HG03139 (cell line): ENCODE data around the gene TUBE1.

Experiments used
- ATAC-seq: cut with Tn5 transposase; IDR thresholded peaks from one replicate; pipeline ENCODE4 v1.9.1; 2021; ENCODE audit not compliant: unreplicated experiment

TUBE1 gene

GRCh38 chr6:112037783-112038216 lies 49.5 kb downstream of the TUBE1 start:
- ATAC-seq: no peak

GRCh38 chr6:112036088-112036637 lies 51.1 kb downstream of the TUBE1 start:
- no peak for ATAC-seq

- no peak for ATAC-seq
Observed at GRCh38 chr6:112034616-112034995, 52.7 kb downstream of the TUBE1 start.

GRCh38 chr6:112033791-112034615 lies 53.3 kb downstream of the TUBE1 start:
- no peak for ATAC-seq

GRCh38 chr6:112032728-112033127 lies 54.6 kb downstream of the TUBE1 start:
- ATAC-seq: no peak

GRCh38 chr6:112031960-112032359 lies 55.3 kb downstream of the TUBE1 start:
- ATAC-seq: no peak

- no peak for ATAC-seq
Observed at GRCh38 chr6:112030961-112031660, 56.2 kb downstream of the TUBE1 start.

GRCh38 chr6:112030206-112030960 lies 56.9 kb downstream of the TUBE1 start:
- ATAC-seq: no peak

GRCh38 chr6:112029045-112029822 lies 58.0 kb downstream of the TUBE1 start:
- peak; percentile 64 for ATAC-seq

- ATAC-seq: no peak
Observed at GRCh38 chr6:112027942-112028674, 59.2 kb downstream of the TUBE1 start.

- no peak for ATAC-seq
Observed at GRCh38 chr6:112026933-112027332, 60.3 kb downstream of the TUBE1 start.

GRCh38 chr6:112024464-112024863 lies 62.8 kb downstream of the TUBE1 start:
- no peak for ATAC-seq

GRCh38 chr6:112022749-112023148 lies 64.5 kb downstream of the TUBE1 start:
- no peak for ATAC-seq

- ATAC-seq: no peak
Observed at GRCh38 chr6:112021691-112022310, 65.5 kb downstream of the TUBE1 start.
